ENCODE results near the gene VEGFC.

The VEGFC gene

DNA sequence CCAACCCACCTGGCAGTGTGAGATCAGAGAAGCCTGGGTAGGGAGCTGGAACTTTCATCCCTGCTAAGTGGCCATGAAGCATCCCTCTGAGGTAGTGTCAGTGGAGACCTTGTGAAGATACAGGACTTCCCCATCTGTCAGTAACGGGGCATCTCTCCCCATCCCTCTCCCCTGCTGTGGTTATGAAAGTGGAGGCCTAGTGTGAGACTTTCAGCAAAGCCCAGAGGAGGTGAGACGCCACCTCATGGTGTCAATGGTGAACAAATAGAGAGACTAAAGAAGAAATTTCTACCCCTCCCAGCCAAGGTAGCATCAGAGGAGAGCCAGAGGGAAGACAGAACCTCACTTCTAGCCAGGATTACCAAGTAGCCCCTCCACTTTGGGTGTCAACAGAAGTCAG is 150.2 kb downstream of the VEGFC start:
- no peaks in the 10 kb centered on the region for H3F3A ChIP-seq (ENCODE audit: insufficient read depth, low read length)
- H3K9me2 ChIP-seq (ENCODE audit: low read depth, low read length) = no peaks in the 10 kb centered on the region
- H3K27ac ChIP-seq (ENCODE audit: low read depth, low read length, poor library complexity, severe bottlenecking) = no peak overlapping the region
- no peak overlapping the region for H3K4me2 ChIP-seq (ENCODE audit: low read length)
- TF ChIP-seq, protein P1, sequence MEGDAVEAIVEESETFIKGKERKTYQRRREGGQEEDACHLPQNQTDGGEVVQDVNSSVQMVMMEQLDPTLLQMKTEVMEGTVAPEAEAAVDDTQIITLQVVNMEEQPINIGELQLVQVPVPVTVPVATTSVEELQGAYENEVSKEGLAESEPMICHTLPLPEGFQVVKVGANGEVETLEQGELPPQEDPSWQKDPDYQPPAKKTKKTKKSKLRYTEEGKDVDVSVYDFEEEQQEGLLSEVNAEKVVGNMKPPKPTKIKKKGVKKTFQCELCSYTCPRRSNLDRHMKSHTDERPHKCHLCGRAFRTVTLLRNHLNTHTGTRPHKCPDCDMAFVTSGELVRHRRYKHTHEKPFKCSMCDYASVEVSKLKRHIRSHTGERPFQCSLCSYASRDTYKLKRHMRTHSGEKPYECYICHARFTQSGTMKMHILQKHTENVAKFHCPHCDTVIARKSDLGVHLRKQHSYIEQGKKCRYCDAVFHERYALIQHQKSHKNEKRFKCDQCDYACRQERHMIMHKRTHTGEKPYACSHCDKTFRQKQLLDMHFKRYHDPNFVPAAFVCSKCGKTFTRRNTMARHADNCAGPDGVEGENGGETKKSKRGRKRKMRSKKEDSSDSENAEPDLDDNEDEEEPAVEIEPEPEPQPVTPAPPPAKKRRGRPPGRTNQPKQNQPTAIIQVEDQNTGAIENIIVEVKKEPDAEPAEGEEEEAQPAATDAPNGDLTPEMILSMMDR (IDR thresholded peaks at IDR 0.05; ENCODE audit: low read length) = no peak
- no peak for TF ChIP-seq EZH2 (IDR thresholded peaks at IDR 0.05; ENCODE audit: borderline replicate concordance, low read length)
- no peak overlapping the region for H3K4me3 ChIP-seq (ENCODE audit: low read depth, low read length, poor library complexity, severe bottlenecking)
- no peak overlapping the region for H3K9ac ChIP-seq (ENCODE audit: low read length)
- H4K20me1 ChIP-seq (ENCODE audit: insufficient read depth, low read length) = no peaks in the 10 kb centered on the region
- no peaks in the 10 kb centered on the region for H3K4me1 ChIP-seq (ENCODE audit: insufficient read depth, low read length, severe bottlenecking)
- H3K36me3 ChIP-seq (ENCODE audit: insufficient read depth, low read length) = no peaks in the 10 kb centered on the region
- no peaks in the 10 kb centered on the region for H3K79me2 ChIP-seq (ENCODE audit: insufficient read depth, low read length)
- no peaks in the 10 kb centered on the region for H3K9me3 ChIP-seq (ENCODE audit: low read length)
- no peak overlapping the region for H2AFZ ChIP-seq (ENCODE audit: low read length)
- H3K27me3 ChIP-seq (ENCODE audit: insufficient read depth, low read length) = no peaks in the 10 kb centered on the region

DNA sequence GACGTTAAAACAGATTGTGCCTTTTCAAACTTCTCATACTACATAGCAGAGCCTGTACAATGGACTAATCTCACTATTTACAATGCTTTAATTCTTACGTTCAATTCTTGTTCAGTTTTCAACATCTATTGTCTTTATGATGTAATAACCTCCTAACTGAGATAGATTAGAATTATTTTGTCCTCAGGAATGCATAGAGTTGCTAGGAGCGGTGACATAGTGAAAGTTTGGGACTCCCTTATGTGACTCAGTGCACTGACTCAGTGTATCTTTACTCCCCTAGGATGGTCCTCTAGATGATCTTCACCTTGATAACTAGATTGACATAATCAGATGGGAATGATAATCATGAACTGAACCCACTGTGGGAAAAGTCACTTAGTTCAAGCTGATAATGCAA is 151.5 kb downstream of the VEGFC start:
- no peak overlapping the region for H3K9ac ChIP-seq (ENCODE audit: low read length)

DNA sequence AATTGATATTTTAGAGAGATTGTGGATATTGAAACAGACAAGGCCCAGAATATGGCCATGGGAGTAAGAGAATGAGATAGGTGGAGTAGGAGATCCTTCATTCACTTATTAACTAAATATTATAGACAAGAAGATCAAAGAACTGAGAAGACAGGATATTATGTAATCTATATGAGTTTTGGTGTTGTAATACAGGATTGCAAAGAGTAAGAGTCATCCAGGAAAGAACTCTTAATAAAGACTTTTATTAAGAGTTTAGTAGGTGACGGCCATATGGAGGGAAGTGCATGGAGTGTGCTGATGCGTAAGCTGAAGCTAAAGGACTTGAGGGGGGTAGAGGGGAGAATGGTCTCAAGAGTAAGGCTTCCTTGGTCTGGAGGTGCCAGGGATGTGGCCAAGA is 153.7 kb downstream of the VEGFC start:
- Histone ChIP-seq H2AFZ (ENCODE audit: low read length) (no peak overlapping the region), H3K4me3 (ENCODE audit: low read depth, low read length, poor library complexity, severe bottlenecking) (no peak overlapping the region), H3K4me1 (ENCODE audit: insufficient read depth, low read length, severe bottlenecking) (no peaks in the 10 kb centered on the region), H3F3A (ENCODE audit: insufficient read depth, low read length) (no peaks in the 10 kb centered on the region), H3K9ac (ENCODE audit: low read length) (no peak overlapping the region), H4K20me1 (ENCODE audit: insufficient read depth, low read length) (no peaks in the 10 kb centered on the region), H3K9me3 (ENCODE audit: low read length) (no peaks in the 10 kb centered on the region), H3K9me2 (ENCODE audit: low read depth, low read length) (no peaks in the 10 kb centered on the region), H3K4me2 (ENCODE audit: low read length) (no peak overlapping the region), H3K27ac (ENCODE audit: low read depth, low read length, poor library complexity, severe bottlenecking) (no peak overlapping the region), H3K27me3 (ENCODE audit: insufficient read depth, low read length) (no peaks in the 10 kb centered on the region), H3K36me3 (ENCODE audit: insufficient read depth, low read length) (no peaks in the 10 kb centered on the region), H3K79me2 (ENCODE audit: insufficient read depth, low read length) (no peaks in the 10 kb centered on the region)
- TF ChIP-seq, protein P1 (IDR thresholded peaks at IDR 0.05; ENCODE audit: low read length) = no peak
- TF ChIP-seq EZH2 (IDR thresholded peaks at IDR 0.05; ENCODE audit: borderline replicate concordance, low read length) = no peak

More for the DNA sequence above, 151.5 kb downstream of the VEGFC start:
- no peaks in the 10 kb centered on the region for H4K20me1 ChIP-seq (ENCODE audit: insufficient read depth, low read length)
- no peaks in the 10 kb centered on the region for H3K36me3 ChIP-seq (ENCODE audit: insufficient read depth, low read length)
- no peaks in the 10 kb centered on the region for H3K4me1 ChIP-seq (ENCODE audit: insufficient read depth, low read length, severe bottlenecking)
- TF ChIP-seq EZH2 (IDR thresholded peaks at IDR 0.05; ENCODE audit: borderline replicate concordance, low read length) = no peak
- TF ChIP-seq, protein P1 (IDR thresholded peaks at IDR 0.05; ENCODE audit: low read length) = no peak
- H3K4me3 ChIP-seq (ENCODE audit: low read depth, low read length, poor library complexity, severe bottlenecking) = no peak overlapping the region
- H2AFZ ChIP-seq (ENCODE audit: low read length) = no peak overlapping the region
- H3K27me3 ChIP-seq (ENCODE audit: insufficient read depth, low read length) = no peaks in the 10 kb centered on the region
- no peaks in the 10 kb centered on the region for H3K9me3 ChIP-seq (ENCODE audit: low read length)
- no peak overlapping the region for H3K4me2 ChIP-seq (ENCODE audit: low read length)
- no peak overlapping the region for H3K27ac ChIP-seq (ENCODE audit: low read depth, low read length, poor library complexity, severe bottlenecking)
- H3K79me2 ChIP-seq (ENCODE audit: insufficient read depth, low read length) = no peaks in the 10 kb centered on the region
- no peaks in the 10 kb centered on the region for H3F3A ChIP-seq (ENCODE audit: insufficient read depth, low read length)
- H3K9me2 ChIP-seq (ENCODE audit: low read depth, low read length) = no peaks in the 10 kb centered on the region

All from OCI-LY1 (cell line).